ENCODE results near the gene SEC24C.
"Not testable (repeated sequence)": the region's sequence is repeated elsewhere in the genome, so short reads cannot be mapped to it uniquely, and the experiment has no call there.

SEC24C gene, protein sequence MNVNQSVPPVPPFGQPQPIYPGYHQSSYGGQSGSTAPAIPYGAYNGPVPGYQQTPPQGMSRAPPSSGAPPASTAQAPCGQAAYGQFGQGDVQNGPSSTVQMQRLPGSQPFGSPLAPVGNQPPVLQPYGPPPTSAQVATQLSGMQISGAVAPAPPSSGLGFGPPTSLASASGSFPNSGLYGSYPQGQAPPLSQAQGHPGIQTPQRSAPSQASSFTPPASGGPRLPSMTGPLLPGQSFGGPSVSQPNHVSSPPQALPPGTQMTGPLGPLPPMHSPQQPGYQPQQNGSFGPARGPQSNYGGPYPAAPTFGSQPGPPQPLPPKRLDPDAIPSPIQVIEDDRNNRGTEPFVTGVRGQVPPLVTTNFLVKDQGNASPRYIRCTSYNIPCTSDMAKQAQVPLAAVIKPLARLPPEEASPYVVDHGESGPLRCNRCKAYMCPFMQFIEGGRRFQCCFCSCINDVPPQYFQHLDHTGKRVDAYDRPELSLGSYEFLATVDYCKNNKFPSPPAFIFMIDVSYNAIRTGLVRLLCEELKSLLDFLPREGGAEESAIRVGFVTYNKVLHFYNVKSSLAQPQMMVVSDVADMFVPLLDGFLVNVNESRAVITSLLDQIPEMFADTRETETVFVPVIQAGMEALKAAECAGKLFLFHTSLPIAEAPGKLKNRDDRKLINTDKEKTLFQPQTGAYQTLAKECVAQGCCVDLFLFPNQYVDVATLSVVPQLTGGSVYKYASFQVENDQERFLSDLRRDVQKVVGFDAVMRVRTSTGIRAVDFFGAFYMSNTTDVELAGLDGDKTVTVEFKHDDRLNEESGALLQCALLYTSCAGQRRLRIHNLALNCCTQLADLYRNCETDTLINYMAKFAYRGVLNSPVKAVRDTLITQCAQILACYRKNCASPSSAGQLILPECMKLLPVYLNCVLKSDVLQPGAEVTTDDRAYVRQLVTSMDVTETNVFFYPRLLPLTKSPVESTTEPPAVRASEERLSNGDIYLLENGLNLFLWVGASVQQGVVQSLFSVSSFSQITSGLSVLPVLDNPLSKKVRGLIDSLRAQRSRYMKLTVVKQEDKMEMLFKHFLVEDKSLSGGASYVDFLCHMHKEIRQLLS

DNA sequence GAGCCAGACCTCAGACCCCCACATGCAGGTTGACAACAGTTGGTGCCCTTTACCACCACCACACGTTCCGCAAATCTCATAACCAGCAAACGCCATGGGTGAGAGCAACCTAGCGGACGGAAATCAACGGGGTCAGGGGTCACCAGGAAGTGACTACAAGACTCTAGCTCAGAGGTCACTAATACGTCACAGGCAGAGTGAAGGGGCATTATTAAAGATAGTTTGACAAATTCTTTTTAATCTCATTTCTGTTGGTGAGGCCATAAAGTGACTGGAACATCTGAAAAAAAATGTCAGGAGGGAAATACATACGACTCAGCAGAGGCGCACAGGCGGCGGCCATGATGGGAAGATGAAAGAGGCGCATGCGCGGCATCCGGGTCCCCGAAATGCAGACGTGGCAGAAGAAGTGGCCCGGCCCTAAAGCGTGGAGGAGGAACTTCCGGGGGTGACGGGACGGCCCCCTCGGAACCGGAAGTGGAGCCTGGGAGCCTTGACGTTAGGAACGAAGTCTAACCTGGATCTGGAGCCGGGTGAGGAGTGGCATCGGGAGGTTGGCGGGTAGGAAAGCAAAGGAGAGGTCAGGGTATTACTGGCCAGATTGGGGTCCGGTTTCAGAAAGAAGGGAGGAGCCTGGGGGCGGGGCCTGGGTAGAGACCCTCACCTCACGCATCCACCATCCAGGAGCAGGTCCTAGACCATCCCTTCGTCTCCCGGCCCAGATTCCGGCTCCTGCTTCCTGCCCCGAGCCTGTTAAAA lies at the start of gene SEC24C:
Gene SEC24C (plus strand): TSS at position 468 of the 759 bp plus-strand sequence. CDS start 2,461 bp downstream, outside the sequence.
- DNase-seq (ENCODE audit: low read depth, low spot score), result peak; percentile 92

DNA sequence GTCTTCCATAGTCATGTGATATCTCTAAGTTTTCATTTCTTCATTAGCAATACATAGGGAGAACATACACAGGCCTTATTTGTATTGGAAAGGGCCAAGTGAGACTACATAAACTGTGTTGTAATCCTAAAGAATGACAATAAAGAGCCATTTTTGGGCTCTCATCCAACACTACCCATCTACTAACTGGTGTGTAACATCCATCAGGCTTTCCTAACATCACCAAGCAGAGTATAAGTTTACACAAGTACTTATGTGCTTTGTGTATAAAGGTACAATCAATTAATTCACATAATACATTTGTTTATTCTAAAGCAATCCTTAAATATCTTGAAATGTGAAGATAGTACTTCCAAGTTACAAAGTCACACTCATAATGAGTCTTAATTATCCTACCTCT lies 48.9 kb upstream of the SEC24C start:
- DNase-seq (ENCODE audit: low read depth, low spot score), result not testable (repeated sequence)

DNA sequence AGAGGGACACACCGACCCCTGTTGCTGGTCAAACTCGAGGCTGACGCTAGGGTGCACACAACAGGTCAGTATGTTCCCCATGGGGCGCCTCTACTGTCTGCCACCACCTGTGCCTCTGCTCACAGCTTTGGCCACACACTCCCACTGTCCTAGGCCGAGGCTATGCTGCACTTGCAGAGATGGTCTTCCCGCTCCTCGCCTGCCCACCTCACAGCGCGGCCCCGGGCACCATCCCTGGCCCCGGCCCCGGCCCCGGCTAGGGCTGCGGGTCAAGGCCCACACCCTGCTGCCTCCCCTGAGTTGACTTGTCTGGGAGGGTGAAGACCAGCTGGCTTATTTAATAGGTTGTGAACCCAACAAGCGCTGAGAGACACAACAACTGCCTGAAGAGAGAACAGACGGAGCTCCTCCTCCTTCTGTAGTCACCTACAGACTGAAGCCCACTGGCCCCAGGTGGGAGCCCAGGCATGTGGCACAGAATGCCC lies 46.5 kb upstream of the SEC24C start, which contains the start of gene AGAP5:
Gene AGAP5 (minus strand): TSS at position 435 of the 485 bp plus-strand sequence. CDS start 354 bp downstream, at position 81.
- DNase-seq (ENCODE audit: low read depth, low spot score), result not testable (repeated sequence)

DNA sequence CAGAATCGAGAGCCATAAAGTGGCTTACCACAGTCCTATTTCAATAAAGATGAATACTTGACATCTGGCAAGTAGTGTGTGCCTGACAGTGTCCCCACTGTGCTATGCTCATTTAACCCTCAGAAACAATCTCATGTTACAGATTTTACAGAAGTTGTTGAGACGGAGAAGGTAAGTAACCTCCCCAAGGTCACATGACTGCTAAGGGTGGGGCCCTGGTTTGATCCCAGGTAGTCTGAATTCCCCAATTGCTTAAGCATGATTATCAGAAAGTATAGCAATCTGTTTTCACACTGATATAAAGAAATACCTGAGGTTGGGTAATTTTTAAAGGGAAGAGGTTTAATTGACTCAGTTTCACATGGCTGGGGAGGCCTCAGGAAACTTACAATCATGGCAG lies 45.4 kb upstream of the SEC24C start:
- not testable (repeated sequence) for DNase-seq (ENCODE audit: low read depth, low spot score)

DNA sequence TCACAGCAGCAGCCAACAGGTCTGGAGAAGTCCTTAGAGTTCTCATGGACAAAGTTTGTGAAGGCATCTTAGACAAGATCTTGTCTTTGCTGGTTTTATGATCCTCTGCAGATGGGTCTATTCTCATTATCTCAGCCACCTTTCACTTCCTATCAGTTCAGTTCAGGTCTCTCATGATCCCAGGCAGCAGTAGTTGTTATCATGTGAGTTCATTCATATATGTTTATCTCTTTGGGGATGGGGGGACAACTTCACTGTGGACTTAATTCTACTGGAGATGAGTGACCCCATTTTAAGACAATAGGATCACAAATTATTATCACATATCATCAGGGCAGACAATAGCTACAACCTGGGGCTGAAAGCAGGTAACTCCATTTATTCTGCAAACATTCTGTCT lies 40.2 kb upstream of the SEC24C start:
- not testable (repeated sequence) for DNase-seq (ENCODE audit: low read depth, low spot score)

DNA sequence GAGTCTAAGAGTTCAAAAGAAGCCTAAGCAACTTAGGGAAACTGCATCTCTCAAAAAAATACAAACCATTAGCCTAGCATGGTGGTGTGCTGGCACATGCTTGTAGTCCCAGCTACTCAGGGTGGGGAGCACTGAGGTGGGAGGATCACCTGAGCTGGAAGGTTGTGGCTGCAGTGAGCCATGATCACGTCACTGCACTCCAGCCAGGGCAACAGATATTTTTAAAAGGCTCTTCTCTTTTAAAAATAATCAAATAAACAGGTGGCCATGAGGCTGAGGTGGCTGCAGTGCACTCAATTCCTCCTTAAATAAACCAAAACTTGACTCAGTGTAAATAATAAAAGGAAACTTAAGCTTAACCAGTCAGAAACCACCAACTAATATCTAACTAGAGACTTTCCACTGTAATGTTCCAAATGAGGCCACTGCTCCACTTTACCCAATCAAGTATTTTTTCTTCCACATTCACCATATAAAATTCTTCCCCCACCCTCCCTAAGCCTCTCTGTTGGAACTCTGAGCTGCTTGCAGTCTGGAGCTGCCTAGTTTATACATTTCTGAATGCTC lies 38.6 kb upstream of the SEC24C start:
- not testable (repeated sequence) for DNase-seq (ENCODE audit: low read depth, low spot score)

DNA sequence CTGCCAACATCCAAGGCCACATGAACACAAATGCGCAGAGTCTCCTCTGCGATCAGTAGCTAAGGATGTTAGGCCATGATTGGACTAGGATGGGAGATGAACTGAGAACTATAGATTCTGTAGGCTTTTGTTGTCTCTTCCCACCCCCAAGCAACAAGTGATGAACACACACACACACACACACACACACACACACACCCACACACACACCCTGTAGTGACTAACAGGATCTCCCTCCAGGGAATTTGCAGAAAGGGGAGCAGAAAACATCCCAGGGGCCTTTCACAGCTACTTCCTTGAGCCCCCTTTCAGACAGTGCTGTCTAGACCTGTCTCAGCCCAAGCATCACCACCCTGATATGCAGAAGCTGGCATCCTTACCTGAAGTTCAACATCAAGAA lies 37.7 kb upstream of the SEC24C start:
- not testable (repeated sequence) for DNase-seq (ENCODE audit: low read depth, low spot score)

DNA sequence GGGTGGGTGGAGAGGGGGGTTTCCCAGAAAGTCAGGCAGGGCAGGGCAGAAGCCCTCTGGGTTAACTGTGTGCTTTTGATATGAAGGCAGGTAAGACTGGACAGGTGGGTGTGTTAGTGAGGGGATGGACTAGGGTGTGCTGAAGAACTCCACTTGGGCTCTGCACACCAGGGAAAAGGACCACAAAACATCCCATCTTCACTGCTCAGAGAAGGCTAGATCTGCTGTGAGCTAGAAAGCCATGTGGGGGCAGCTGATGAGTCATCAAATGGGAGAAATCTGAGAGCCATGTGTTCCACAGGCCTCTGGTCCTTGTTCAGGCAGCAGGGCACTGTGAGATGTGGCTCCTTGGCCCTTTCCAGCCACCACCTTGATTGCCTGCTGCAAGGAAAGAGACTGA lies 36.5 kb upstream of the SEC24C start:
- not testable (repeated sequence) for DNase-seq (ENCODE audit: low read depth, low spot score)

DNA sequence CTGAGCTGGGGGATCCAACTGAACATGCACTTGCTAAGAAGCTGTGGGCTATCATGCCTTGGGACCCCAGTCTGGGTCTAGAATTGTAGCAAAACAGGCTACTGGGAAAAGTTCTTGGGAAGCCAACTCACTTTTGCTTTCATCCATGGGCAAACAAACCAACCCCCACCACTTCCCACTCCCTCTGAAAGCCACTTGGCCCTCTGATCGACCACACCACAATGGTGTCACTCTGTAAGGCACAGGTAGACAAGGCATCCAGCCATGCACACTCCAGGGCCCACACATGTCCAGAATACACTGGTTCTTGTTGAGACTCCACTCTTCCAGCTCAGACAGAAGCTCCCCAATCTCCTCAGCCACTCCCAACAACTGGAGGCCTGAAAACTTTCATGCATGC lies 36.0 kb upstream of the SEC24C start:
- not testable (repeated sequence) for DNase-seq (ENCODE audit: low read depth, low spot score)

DNA sequence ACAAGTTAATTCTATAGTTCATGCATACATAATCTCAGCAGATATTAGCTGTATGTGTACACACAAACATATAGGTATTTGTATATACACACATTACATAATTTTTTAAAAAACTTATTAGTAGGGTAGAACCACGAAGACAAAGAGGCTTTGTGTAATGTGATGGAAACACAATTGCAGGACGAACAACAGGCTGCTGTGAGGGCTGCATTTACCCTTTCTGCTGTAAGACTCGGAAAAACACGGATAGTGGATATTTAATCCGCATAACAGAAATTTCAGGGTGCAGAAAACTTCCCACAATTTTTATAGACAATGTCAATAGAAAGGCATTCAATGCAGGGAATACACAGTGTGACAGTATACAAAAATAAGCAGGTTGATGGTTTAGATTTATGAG lies 32.5 kb upstream of the SEC24C start:
- DNase-seq (ENCODE audit: low read depth, low spot score), result not testable (repeated sequence)

DNA sequence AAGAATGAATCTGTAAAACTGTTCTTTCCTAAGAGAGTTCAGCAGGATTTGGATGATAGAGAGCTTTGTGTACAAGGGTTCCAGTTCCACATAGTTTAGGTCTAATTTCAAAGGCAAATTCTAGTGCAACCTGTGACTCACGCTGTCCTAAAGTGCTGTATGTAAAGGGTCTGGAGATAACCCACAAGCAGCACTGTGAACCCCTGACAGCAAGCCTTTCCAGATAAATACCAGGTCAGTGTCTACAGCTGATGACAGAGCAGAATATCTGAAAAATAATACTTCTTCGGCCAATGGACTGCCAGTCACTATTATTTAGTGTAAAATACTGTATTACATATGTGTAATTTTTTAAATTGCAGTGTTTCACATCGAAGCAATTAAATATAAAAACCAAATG lies 30.3 kb upstream of the SEC24C start:
- DNase-seq (ENCODE audit: low read depth, low spot score), result not testable (repeated sequence)

DNA sequence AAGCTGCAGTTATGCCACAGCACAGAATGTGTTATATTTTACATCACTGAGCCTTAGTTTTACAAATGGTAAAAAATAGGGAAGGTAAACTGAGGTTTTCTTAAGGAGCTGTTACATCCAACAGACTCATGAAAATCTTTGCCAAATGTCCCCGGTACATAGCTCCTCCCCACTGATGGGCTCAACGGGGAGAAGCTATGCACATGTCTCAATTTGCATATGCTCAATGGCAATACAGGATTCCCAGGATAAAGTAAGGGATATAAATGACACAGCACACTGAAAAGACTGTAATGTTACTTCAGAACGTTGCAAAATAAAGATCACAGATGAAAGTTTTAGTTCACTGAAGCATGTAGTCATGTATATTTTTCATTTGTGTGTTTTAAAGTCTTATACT lies 29.7 kb upstream of the SEC24C start:
- DNase-seq (ENCODE audit: low read depth, low spot score), result not testable (repeated sequence)

DNA sequence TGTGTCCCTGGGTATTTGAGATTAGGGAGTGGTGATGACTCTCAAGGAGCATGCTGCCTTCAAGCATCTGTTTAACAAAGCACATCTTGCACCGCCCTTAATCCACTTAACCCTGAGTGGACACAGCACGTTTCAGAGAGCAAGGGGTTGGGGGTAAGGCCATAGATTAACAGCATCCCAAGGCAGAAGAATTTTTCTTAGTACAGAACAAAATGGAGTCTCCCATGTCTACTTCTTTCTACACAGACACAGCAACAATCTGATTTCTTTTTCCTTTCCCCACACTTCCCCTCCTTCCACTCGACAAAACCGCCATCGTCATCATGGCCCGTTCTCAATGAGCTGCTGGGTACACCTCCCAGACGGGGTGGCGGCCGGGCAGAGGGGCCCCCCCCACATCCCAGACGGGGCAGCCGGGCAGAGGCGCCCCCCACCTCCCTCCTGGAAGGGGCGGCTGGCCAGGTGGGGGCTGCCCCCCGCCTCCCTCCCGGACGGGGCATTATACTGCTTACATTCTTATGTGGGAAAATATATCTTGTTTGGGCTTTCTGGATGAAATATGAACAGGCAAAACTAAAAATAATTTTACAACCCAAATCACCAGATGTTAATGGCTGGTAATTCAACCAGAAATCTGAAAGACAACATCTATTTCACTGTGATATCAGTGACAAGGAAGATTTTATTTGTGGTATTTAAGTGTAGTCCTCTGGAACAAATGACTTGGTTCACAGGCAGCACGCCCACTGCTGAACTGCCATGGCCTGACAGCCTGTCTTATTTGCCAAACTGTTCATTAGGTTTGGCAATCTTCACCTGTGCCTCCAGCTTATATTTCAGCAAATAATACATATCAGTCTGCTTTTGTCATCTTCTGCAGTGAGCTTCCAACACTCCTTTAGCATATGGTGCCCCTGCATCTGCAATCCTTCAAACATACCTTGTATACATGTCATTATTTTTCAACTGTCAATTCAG lies 28.7 kb upstream of the SEC24C start:
- not testable (repeated sequence) for DNase-seq (ENCODE audit: low read depth, low spot score)

DNA sequence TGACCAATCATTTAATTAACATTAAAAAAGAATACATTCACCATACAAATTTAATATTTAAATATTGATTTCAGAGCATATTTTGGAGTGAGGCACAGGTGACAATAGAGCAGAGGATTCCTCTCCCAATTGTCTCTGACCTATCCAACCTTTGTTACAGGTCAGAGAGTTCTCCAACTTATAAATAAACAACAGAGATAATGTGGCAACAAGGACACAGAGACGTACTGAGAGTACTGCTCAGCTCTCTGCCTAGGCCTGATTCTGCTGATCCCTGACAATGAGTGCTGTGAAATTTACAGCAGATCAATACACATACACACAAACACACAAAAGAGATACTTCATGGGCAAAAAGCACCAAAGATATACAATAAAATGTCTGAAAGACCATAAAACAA lies 27.9 kb upstream of the SEC24C start:
- no peak for DNase-seq (ENCODE audit: low read depth, low spot score)

DNA sequence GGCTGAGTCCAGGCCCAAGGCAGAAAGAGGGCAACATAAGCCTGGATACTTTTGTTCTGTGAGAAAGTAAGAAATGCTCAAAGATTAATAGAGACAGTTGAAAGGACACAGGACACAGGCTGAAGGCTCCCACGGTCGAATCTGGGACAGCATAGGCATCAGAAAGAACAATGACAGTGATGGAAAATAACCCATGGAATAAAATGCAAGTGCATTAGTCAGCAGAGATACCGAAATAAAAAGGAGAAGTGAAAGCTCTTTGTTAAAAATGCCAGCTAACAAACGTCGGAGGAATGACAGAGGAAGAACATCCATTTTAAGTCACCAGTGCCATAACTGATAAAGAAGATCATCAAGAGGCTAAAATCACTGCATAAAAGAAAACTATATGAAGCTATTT lies 26.6 kb upstream of the SEC24C start:
- DNase-seq (ENCODE audit: low read depth, low spot score), result no peak

DNA sequence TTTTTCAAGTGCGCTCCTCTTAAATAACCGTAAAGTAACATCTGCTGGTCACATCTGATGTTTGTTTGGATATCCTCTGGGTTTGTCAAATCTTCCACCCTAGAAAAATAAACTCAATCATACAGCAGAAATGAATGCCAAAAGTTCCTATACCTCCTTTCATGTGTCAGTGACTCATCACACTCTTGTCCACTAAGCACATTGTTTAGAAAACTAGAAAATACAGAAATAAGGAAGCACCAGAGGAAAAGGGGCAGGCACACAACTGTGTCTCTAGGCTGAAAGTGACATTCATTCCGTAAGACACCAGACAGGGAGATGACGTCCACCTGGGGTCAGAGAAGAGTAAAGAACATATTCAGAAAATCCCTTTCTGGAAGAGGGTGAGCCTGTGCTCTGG lies 23.6 kb upstream of the SEC24C start:
- DNase-seq (ENCODE audit: low read depth, low spot score), result peak; percentile 6

DNA sequence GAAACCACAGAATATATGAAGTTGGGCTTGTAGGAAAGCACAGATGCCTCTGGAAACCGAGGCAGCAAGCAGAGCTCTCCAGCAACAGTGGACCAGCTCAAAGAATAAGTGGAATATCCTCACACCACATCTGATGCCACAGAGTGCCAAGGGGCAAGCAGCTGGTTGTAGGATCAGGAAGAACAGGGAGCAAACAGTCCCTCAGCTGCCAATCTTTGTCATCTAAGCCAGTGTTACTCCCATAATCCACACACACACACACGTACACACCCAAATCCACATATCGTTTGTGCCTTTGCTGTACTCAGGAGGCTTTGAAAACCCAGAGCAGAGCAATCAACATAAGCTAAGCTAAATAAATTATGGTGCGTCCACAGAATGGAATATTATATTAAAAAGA lies 20.7 kb upstream of the SEC24C start:
- no peak for DNase-seq (ENCODE audit: low read depth, low spot score)

DNA sequence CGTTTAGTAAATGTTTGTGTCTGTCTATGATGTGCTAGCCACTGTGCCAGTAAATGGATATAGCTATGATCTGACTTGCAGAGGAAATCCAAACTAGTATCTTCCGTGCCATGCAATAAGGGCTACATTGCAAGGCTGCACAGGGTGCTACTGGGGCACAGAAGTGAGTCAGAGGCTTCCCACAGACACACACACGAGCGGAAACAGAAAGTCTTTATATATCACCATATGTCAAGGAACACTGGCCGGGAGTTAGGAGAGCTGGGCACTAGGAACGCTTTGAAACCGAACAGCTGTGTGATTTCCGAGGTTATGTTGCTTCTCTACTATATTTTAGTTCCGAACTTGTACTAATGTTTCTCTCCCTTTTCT lies 14.4 kb upstream of the SEC24C start:
- DNase-seq (ENCODE audit: low read depth, low spot score), result peak; percentile 7

DNA sequence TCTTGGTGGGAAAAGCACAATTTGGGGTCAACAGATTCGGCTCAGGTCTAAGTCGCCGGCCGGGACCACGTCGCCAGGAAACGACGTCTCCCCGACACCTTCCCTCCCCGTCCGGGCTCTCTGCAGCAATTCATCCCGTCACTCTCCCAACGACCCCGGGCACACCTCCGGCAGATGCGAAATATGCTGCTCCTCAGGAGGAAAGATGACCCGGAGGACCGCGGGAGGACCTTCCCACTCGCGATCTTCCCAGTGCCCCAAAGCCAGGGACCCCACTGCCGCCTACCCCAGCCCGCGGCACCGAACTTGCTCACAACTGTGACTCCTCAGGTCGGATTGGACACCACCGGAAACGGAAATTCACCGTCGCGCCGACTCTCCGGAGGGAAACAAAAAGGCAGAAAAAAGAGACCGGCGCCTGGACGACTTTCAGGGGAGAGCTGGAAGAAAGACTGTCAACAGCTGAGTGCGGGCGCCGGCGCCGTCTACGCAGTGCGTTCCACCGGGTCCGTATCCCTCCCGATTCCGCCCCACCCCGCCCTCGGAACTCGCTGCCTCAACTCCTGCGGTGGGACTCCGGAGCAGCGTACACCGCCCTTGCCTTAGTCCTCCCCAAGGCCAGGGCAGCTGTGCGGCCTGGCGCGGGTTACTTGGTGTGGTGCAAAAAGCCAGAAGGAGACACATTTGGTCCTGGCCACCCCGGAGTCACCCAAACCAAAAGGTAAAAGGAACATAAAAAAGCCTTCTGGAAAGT lies 13.8 kb upstream of the SEC24C start:
- DNase-seq (ENCODE audit: low read depth, low spot score), result peak; percentile 81

Data from smooth muscle cell of the brain vasculature (primary cell).